Measurements from ENCODE around the gene NMRK1.

DNA sequence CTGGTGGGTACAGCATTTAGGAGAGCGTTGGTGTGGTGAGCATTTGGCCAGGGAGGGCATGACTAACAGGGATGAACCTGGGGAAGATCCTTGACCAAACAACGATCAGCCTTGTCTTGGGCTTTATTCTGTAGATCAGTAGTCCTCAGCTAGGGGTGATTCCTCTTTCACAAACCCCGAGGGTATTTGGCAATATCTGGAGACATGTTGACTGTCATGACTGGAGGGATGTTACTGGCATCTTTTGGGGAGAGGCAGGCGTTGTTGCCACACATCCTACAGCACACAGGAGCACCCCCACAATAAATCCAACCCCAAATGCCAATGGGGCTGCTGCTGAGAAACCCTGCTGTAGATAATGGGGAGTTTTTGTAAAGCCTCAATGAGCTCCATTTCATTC is 44.3 kb upstream of the NMRK1 start:
- TF ChIP-seq CTCF (IDR thresholded peaks at IDR 0.05) = no peak
- no peak for TF ChIP-seq POLR2A (IDR thresholded peaks at IDR 0.05)

Measured in testis (tissue), 2 donors.